H1 (cell line): ENCODE data around the gene RNF133. TPM values are rescaled to one million over a fixed set of nuclear protein-coding genes. Genes with fewer than 3 reads are reported as not detected.

Experiments
- CTCF ChIA-PET: fragments of 300-600 bp; sonication (Branson Sonifier 250); formaldehyde crosslinking; loops from one replicate; lab custom pipeline; 2021; ENCODE audit not compliant: partially characterized antibody; lab: Charles Lee
- POLR2A ChIA-PET: fragments of 300-600 bp; sonication (Branson Sonifier 250); formaldehyde crosslinking; loops from one replicate; lab custom pipeline; 2021; ENCODE audit warnings: inconsistent platforms; ENCODE audit not compliant: partially characterized antibody; lab: Charles Lee
- DNase-seq, 2 experiments: peaks; one replicate each; pipeline versions ENCODE4 v3.0.0 to v3.0.0-alpha.2; 2010 to 2022; ENCODE audit warnings: low spot score in 2 of 2, low read depth in 1 of 2, mixed read lengths in 1 of 2
- FAIRE-seq: peaks from 2 replicates; lab custom pipeline; 2011; peaks lifted over from hg19 to GRCh38; lab: Jason Lieb, UNC
- H2AFZ ChIP-seq: 2 replicates; pipeline ENCODE4 v1.8.1; 2012; ENCODE audit warnings: low read length, inconsistent platforms
- H2AK5ac ChIP-seq: 2 replicates; pipeline ENCODE4 v1.6.1; 2013; ENCODE audit warnings: low read depth, low read length
- H2BK120ac ChIP-seq: replicated peaks from 2 replicates; pipeline ENCODE3; 2013; ENCODE audit warnings: low read depth, low read length, inconsistent platforms
- H2BK12ac ChIP-seq: 2 replicates; pipeline ENCODE4 v1.6.1; 2013; ENCODE audit warnings: low read depth, low read length
- H2BK15ac ChIP-seq: 2 replicates; pipeline ENCODE4 v1.6.1; 2013; ENCODE audit warnings: low read length
- H2BK20ac ChIP-seq: 2 replicates; pipeline ENCODE4 v1.6.1; 2013; ENCODE audit warnings: low read length
- H2BK5ac ChIP-seq: 2 replicates; pipeline ENCODE4 v1.6.1; 2013; ENCODE audit warnings: low read depth, low read length
- H3K14ac ChIP-seq: 2 replicates; pipeline ENCODE4 v1.6.1; 2013; ENCODE audit warnings: inconsistent platforms; ENCODE audit not compliant: insufficient read length
- H3K18ac ChIP-seq: 2 replicates; pipeline ENCODE4 v1.6.1; 2013; ENCODE audit warnings: low read length; ENCODE audit errors: extremely low read depth
- H3K23ac ChIP-seq: 2 replicates; pipeline ENCODE4 v1.6.1; 2013; ENCODE audit warnings: inconsistent platforms; ENCODE audit not compliant: insufficient read length
- H3K23me2 ChIP-seq: 2 replicates; pipeline ENCODE4 v1.6.1; 2013; ENCODE audit warnings: low read depth, low read length
- H3K27ac ChIP-seq: 2 replicates; pipeline ENCODE4 v1.6.1; 2011; ENCODE audit warnings: low read depth, low read length, inconsistent platforms
- H3K27me3 ChIP-seq, 4 experiments: replicated peaks in 1 of 4; 1 replicate in 1 of 4; 2 replicates in 3 of 4; pipeline versions ENCODE4 v1.6.1 to v1.8.1; 2011 to 2013; ENCODE audit warnings: low read length in 3 of 4, mild to moderate bottlenecking in 3 of 4, inconsistent platforms in 2 of 4, mixed read lengths in 2 of 4, moderate library complexity in 1 of 4; ENCODE audit not compliant: control insufficient read depth in 3 of 4, insufficient read depth in 3 of 4; ENCODE audit errors: extremely low read depth in 1 of 4
- H3K36me3 ChIP-seq, 4 experiments: 2 replicates each; pipeline versions ENCODE4 v1.6.1 to v1.8.1; 2011 to 2013; ENCODE audit warnings: mild to moderate bottlenecking in 4 of 4, low read length in 3 of 4, moderate library complexity in 2 of 4, control low read depth in 1 of 4, inconsistent platforms in 1 of 4; ENCODE audit not compliant: insufficient read depth in 4 of 4, control insufficient read depth in 2 of 4
- H3K4ac ChIP-seq: replicated peaks from 2 replicates; pipeline ENCODE3; 2013; ENCODE audit warnings: low read length, low read depth, mixed read lengths, inconsistent platforms; ENCODE audit not compliant: insufficient read length
- H3K4me1 ChIP-seq, 4 experiments: replicated peaks in 1 of 4; 1 replicate in 1 of 4; 2 replicates in 3 of 4; pipeline versions ENCODE4 v1.6.1 to v1.8.1; 2011 to 2013; ENCODE audit warnings: low read length in 3 of 4, inconsistent platforms in 2 of 4, mixed read lengths in 1 of 4; ENCODE audit not compliant: insufficient read depth in 4 of 4, control insufficient read depth in 3 of 4
- H3K4me2 ChIP-seq, 2 experiments: 2 replicates each; pipeline versions ENCODE4 v1.6.1 to v1.8.1; 2011 to 2013; ENCODE audit warnings: low read depth in 2 of 2, low read length in 2 of 2, control low read depth in 1 of 2, inconsistent platforms in 1 of 2, mild to moderate bottlenecking in 1 of 2; ENCODE audit not compliant: insufficient read depth in 1 of 2
- H3K4me3 ChIP-seq, 4 experiments: fragments of 200-600, 300-600 bp in 1 of 4; sonication (generic), shearing (Covaris generic), sonication (Bioruptor Twin) in 1 of 4; 2 replicates each; pipeline versions ENCODE4 v1.5.1 to v1.8.1; 2011 to 2016; ENCODE audit warnings: low read length in 4 of 4, low read depth in 3 of 4, control low read depth in 2 of 4, inconsistent platforms in 2 of 4, mild to moderate bottlenecking in 2 of 4, mixed read lengths in 1 of 4, moderate library complexity in 1 of 4; ENCODE audit not compliant: insufficient read depth in 2 of 4; ENCODE audit errors: extremely low read depth in 1 of 4
- H3K56ac ChIP-seq: replicated peaks from 2 replicates; pipeline ENCODE3; 2013; ENCODE audit warnings: low read depth, mild to moderate bottlenecking, mixed read lengths, low read length, inconsistent platforms; ENCODE audit not compliant: insufficient read length
- H3K79me1 ChIP-seq: 2 replicates; pipeline ENCODE4 v1.6.1; 2013; ENCODE audit warnings: low read depth, low read length, control low read depth
- H3K79me2 ChIP-seq, 2 experiments: 2 replicates each; pipeline versions ENCODE4 v1.6.1 to v1.8.1; 2012 to 2013; ENCODE audit warnings: low read length in 2 of 2, mild to moderate bottlenecking in 2 of 2, inconsistent platforms in 1 of 2; ENCODE audit not compliant: insufficient read depth in 2 of 2, control insufficient read depth in 1 of 2
- H3K9ac ChIP-seq, 4 experiments: replicated peaks in 1 of 4; 1 replicate in 1 of 4; 2 replicates in 3 of 4; pipeline versions ENCODE4 v1.6.1 to v1.8.1; 2011 to 2013; ENCODE audit warnings: low read depth in 3 of 4, low read length in 3 of 4, control low read depth in 2 of 4, mild to moderate bottlenecking in 2 of 4, moderate library complexity in 2 of 4, inconsistent platforms in 1 of 4; ENCODE audit errors: extremely low read depth in 1 of 4
- H3K9me3 ChIP-seq, 2 experiments: 2 replicates each; pipeline versions ENCODE4 v1.6.1 to v1.8.1; 2012 to 2013; ENCODE audit warnings: mild to moderate bottlenecking in 2 of 2, moderate library complexity in 2 of 2, control low read depth in 1 of 2, inconsistent platforms in 1 of 2, low read depth in 1 of 2, low read length in 1 of 2, mixed read lengths in 1 of 2; ENCODE audit not compliant: insufficient read depth in 2 of 2
- H4K20me1 ChIP-seq, 2 experiments: replicated peaks in 1 of 2; 2 replicates each; pipeline versions ENCODE3 to v1.8.1; 2011 to 2013; ENCODE audit warnings: inconsistent platforms in 2 of 2, low read length in 2 of 2, mild to moderate bottlenecking in 1 of 2; ENCODE audit not compliant: insufficient read depth in 2 of 2, control insufficient read depth in 1 of 2
- H4K5ac ChIP-seq: 2 replicates; pipeline ENCODE4 v1.6.1; 2013; ENCODE audit warnings: low read length, low read depth, mixed read lengths, inconsistent platforms; ENCODE audit not compliant: insufficient read length
- H4K8ac ChIP-seq: 2 replicates; pipeline ENCODE4 v1.8.0; 2013; ENCODE audit warnings: mild to moderate bottlenecking, moderate library complexity, low read length, inconsistent platforms; ENCODE audit not compliant: insufficient read depth; ENCODE audit errors: extremely low read depth
- H4K91ac ChIP-seq: replicated peaks from 2 replicates; pipeline ENCODE3; 2013; ENCODE audit warnings: low read length, mixed read lengths, inconsistent platforms; ENCODE audit not compliant: insufficient read length
- EZH2 ChIP-seq: fragments of 200-600 bp; sonication (generic); IDR thresholded peaks from 2 replicates; pipeline ENCODE4 v1.7.1; 2012; ENCODE audit warnings: low read depth, mild to moderate bottlenecking, moderate library complexity, low read length, inconsistent platforms; ENCODE audit not compliant: severe bottlenecking
- JUN ChIP-seq: IDR thresholded peaks from 2 replicates; pipeline ENCODE4 v1.6.1; 2011; ENCODE audit warnings: low read depth, mild to moderate bottlenecking, improper control_type of control experiment, low read length
- NANOG ChIP-seq: IDR thresholded peaks from 2 replicates; pipeline ENCODE4 v1.6.1; 2011; ENCODE audit warnings: low read length, low read depth, mild to moderate bottlenecking, inconsistent platforms; ENCODE audit not compliant: insufficient read depth, poor library complexity, severe bottlenecking
- POLR2AphosphoS5 ChIP-seq: IDR thresholded peaks from 2 replicates; pipeline ENCODE4 v1.6.1; 2011; ENCODE audit warnings: low read depth, low read length
- WGBS, 2 experiments: shearing (Covaris generic) in 1 of 2; methylation state at CpG; one replicate each; pipeline versions ENCODE4 v1.1.6 to v1.1.7; 2013 to 2015; ENCODE audit warnings: low lambda C conversion rate in 2 of 2, mixed read lengths in 2 of 2, inconsistent platforms in 1 of 2, low coverage in 1 of 2, missing lambda C conversion rate in 1 of 2; ENCODE audit not compliant: insufficient replicate concordance in 2 of 2, insufficient coverage in 1 of 2, insufficient read length in 1 of 2; ENCODE audit errors: extremely low coverage in 1 of 2, missing lambda C conversion rate in 1 of 2; 5-methylcytosine and 5-hydroxymethylcytosine counted together
- polyA plus RNA-seq, 7 experiments: library from polyadenylated mRNA; depleted of rRNA in 3 of 7; stranded (reverse) in 5 of 7; unstranded in 2 of 7; fragments of >200 nt in 5 of 7; fragments of 200-250 nt in 2 of 7; gene quantifications; 1 replicate in 5 of 7; 2 replicates in 1 of 7; 4 replicates in 1 of 7; pipeline versions ENCODE4 v1.2.1 to v1.2.3, GENCODE V29; 2011 to 2013; ENCODE audit warnings: missing spikeins in 2 of 7, mixed read lengths in 2 of 7
- total RNA-seq: library from RNA; stranded (reverse); fragmentation: NEBNext Ultra II Directional; extraction: Animal tissue kit (Norgen Biotek cat#: 25700); gene quantifications from 2 replicates; pipeline ENCODE4 v1.2.1, GENCODE V29; 2021
- TF ChIP-seq, protein P1 (sequence below), 3 experiments: IDR thresholded peaks; 1 replicate in 2 of 3; 2 replicates in 1 of 3; pipeline versions ENCODE4 v1.5.1 to v1.6.1; 2011; ENCODE audit warnings: low read length in 3 of 3, mild to moderate bottlenecking in 3 of 3, inconsistent platforms in 2 of 3, low read depth in 1 of 3, moderate library complexity in 1 of 3; ENCODE audit not compliant: insufficient read depth in 1 of 3; ENCODE audit errors: control extremely low read depth in 1 of 3
- TF ChIP-seq, protein P2 (sequence below): IDR thresholded peaks from 2 replicates; pipeline ENCODE4 v1.6.1; 2012; ENCODE audit warnings: low read length, inconsistent platforms

The RNF133 gene
- total and polyA plus RNA-seq, 2 of the 8 experiments (the other 6 are each of a cell fraction or from before 2014, with no cell fraction given): 0.09 to 0.39 TPM

DNA sequence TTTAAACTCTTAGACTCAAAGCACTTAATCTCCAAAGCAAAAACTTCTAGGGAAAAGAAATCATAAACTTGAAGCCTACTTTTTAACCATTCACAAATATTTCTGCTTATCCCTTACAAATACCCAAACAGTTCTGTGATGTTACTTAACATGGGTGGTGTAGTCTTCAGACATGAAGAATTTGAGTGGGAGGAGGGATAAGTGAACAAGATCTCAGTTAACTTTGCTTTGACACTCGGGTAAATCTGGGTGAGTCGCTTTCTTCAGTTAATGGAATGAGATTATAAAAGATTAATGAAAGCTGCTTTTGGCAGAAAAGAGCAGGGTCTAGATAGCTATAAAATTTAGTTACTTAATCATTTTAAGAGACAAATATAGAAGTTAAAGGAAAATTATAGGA is 47.5 kb downstream of the RNF133 start:
- no peak for FAIRE-seq
- H3K56ac ChIP-seq: no peak overlapping the region
- POLR2A ChIA-PET: no interaction called here
- no peak overlapping the region for H2BK20ac ChIP-seq
- no peaks in the 10 kb centered on the region for H4K20me1 ChIP-seq
- H3K27me3 ChIP-seq: no peaks in the 10 kb centered on the region
- H3K79me2 ChIP-seq: no peaks in the 10 kb centered on the region
- CTCF ChIA-PET: no interaction called here
- TF ChIP-seq EZH2 (no peak), NANOG (no peak), POLR2AphosphoS5 (no peak), JUN (no peak)
- TF ChIP-seq, protein P1, sequence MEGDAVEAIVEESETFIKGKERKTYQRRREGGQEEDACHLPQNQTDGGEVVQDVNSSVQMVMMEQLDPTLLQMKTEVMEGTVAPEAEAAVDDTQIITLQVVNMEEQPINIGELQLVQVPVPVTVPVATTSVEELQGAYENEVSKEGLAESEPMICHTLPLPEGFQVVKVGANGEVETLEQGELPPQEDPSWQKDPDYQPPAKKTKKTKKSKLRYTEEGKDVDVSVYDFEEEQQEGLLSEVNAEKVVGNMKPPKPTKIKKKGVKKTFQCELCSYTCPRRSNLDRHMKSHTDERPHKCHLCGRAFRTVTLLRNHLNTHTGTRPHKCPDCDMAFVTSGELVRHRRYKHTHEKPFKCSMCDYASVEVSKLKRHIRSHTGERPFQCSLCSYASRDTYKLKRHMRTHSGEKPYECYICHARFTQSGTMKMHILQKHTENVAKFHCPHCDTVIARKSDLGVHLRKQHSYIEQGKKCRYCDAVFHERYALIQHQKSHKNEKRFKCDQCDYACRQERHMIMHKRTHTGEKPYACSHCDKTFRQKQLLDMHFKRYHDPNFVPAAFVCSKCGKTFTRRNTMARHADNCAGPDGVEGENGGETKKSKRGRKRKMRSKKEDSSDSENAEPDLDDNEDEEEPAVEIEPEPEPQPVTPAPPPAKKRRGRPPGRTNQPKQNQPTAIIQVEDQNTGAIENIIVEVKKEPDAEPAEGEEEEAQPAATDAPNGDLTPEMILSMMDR (IDR thresholded peaks at IDR 0.05; ENCODE audit: control extremely low read depth in 1 of 3, insufficient read depth in 1 of 3, low read depth in 1 of 3, low read length in 3 of 3): no peak
- TF ChIP-seq, protein P2, sequence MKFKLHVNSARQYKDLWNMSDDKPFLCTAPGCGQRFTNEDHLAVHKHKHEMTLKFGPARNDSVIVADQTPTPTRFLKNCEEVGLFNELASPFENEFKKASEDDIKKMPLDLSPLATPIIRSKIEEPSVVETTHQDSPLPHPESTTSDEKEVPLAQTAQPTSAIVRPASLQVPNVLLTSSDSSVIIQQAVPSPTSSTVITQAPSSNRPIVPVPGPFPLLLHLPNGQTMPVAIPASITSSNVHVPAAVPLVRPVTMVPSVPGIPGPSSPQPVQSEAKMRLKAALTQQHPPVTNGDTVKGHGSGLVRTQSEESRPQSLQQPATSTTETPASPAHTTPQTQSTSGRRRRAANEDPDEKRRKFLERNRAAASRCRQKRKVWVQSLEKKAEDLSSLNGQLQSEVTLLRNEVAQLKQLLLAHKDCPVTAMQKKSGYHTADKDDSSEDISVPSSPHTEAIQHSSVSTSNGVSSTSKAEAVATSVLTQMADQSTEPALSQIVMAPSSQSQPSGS: no peak
- TF ChIP-seq, all 59 proteins: peak for 0
- H4K91ac ChIP-seq: no peak overlapping the region
- no peak overlapping the region for H3K9ac ChIP-seq
- no peak overlapping the region for H3K4me2 ChIP-seq
- H4K5ac ChIP-seq: no peak overlapping the region
- no peak overlapping the region for H3K18ac ChIP-seq
- no peak overlapping the region for H2AK5ac ChIP-seq
- no peak overlapping the region for H3K23ac ChIP-seq
- H3K23me2 ChIP-seq: no peaks in the 10 kb centered on the region
- WGBS, 2 experiments: 92% methylated on average over 2 of the region's 2 CpGs; no CpG with 5 or more reads in 1 of the 2 experiments
- no peak overlapping the region for H2BK15ac ChIP-seq
- no peak overlapping the region for H3K4me3 ChIP-seq
- peaks cover 0 to 5% (median 2%) of the 10 kb centered on the region in 4 experiments; a peak in 2 of 7 replicates for H3K4me1 ChIP-seq
- no peaks in the 10 kb centered on the region for H3K9me3 ChIP-seq
- H2AFZ ChIP-seq: no peak overlapping the region
- H3K4ac ChIP-seq: no peak overlapping the region
- no peak overlapping the region for H2BK12ac ChIP-seq
- H3K36me3 ChIP-seq: no peaks in the 10 kb centered on the region
- H3K79me1 ChIP-seq: no peaks in the 10 kb centered on the region
- DNase-seq: no peak
- no peak overlapping the region for H3K14ac ChIP-seq
- no peak overlapping the region for H4K8ac ChIP-seq
- H3K27ac ChIP-seq: no peak overlapping the region
- H2BK120ac ChIP-seq: no peak overlapping the region
- no peak overlapping the region for H2BK5ac ChIP-seq
